GM23248 (cell line): ENCODE measurements around the gene PF4V1.

Source experiments
- EZH2 ChIP-seq: fragments of 200-600 bp; sonication (generic); IDR thresholded peaks from 2 replicates; pipeline ENCODE4 v1.6.1; 2018; ENCODE audit warnings: antibody characterized with exemption, mild to moderate bottlenecking; ENCODE audit not compliant: insufficient read depth, poor library complexity, severe bottlenecking
- EZH2phosphoT487 ChIP-seq: fragments of 200-600 bp; sonication (generic); IDR thresholded peaks from 2 replicates; pipeline ENCODE4 v1.6.1; 2018; ENCODE audit warnings: antibody characterized with exemption, moderate library complexity, mild to moderate bottlenecking, low read depth; ENCODE audit not compliant: insufficient read depth

DNA sequence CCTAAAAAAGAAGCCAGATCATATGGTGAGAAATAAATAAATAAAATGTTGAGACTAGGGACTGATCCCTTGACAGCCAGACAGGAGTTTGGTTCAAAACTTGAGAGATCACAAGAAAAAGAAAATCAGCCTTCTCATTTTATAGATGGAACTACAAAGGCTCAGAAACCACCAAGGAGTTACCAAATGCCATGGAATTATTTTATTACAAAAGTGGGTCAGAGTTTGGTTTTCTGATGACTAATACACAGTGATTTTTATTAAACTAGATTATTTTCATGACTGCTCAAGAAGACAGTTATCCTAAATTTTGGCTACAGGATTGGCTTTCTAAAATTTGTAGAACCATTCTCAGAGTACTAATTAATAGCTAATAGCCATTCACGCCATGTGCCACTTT, 22.3 kb downstream of the PF4V1 start:
- no peak for TF ChIP-seq EZH2phosphoT487
- TF ChIP-seq EZH2 = no peak
